LNCAP (cell line): ENCODE data around the gene GRAMD1B.

Source experiments
- TF ChIP-seq, protein P1 (sequence below): fragments of 450-650 bp; IDR thresholded peaks from 2 replicates; pipeline ENCODE4 v1.5.1; 2017; ENCODE audit warnings: mild to moderate bottlenecking

The GRAMD1B gene

GRCh38 chr11:123584186-123584585, 154.1 kb downstream of the GRAMD1B start:
- TF ChIP-seq, protein P1, sequence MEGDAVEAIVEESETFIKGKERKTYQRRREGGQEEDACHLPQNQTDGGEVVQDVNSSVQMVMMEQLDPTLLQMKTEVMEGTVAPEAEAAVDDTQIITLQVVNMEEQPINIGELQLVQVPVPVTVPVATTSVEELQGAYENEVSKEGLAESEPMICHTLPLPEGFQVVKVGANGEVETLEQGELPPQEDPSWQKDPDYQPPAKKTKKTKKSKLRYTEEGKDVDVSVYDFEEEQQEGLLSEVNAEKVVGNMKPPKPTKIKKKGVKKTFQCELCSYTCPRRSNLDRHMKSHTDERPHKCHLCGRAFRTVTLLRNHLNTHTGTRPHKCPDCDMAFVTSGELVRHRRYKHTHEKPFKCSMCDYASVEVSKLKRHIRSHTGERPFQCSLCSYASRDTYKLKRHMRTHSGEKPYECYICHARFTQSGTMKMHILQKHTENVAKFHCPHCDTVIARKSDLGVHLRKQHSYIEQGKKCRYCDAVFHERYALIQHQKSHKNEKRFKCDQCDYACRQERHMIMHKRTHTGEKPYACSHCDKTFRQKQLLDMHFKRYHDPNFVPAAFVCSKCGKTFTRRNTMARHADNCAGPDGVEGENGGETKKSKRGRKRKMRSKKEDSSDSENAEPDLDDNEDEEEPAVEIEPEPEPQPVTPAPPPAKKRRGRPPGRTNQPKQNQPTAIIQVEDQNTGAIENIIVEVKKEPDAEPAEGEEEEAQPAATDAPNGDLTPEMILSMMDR: no peak

DNA sequence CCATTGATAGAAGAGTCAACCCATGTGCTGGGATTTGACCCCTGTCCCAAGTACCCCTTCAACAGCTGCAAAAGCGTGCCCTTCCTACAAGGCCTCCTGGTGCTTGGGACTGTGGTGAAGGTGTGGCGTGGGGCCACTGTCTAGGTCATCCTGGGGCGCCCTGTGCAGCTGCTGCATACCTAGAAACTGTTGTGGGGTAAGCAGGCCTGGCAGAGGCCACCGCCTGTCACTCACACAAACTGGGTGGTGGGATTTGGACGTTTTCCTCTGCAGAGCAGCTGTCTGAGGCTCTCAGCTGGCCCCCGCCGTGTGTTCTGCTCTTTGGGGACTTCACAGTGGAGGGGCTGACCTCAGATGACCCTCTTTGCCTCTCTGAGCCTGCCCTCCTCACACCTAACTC, 154.7 kb downstream of the GRAMD1B start:
- TF ChIP-seq, protein P1: no peak

DNA sequence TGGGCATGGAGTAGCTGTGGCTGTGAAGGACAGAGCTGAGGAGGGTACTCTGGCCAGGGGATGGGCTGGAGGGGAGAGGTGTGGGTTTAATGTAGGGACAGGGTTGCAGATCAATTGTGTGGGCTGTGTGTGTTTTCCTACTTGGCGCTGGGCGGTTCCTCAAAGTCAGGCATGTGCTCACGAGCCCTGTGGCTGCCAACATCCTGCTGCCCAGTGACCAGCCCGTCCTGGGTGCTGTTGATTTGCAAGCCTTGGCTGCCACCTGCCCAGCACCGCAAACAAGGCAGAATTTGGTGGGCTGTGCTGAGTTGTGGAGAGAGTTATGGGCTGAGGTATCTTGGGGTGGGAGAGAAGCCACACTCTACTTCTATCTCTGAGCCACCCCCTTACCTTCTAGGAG, 155.1 kb downstream of the GRAMD1B start:
- TF ChIP-seq, protein P1: no peak

DNA sequence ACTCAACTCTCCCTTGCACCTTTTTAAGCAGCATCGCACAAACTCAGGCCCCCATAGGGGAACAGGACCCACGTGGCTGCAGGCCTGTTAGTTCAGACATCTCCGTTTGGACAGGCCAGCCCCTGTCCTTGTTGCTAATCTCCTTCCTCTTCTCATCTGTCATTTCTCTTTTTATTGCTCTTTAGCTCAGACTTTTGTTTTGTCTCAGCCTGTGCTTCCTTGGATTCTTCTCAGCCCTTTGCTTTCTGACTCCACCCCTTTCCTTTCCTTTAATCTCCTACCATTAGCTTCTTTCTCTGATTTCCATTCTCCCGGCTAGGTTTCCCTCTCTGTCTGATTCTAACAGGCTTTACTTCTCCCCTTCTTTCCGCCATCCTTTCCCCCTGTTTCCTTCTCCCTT, 155.6 kb downstream of the GRAMD1B start:
- TF ChIP-seq, protein P1: no peak

GRCh38 chr11:123586568-123586967, 156.5 kb downstream of the GRAMD1B start:
- TF ChIP-seq, protein P1: no peak

DNA sequence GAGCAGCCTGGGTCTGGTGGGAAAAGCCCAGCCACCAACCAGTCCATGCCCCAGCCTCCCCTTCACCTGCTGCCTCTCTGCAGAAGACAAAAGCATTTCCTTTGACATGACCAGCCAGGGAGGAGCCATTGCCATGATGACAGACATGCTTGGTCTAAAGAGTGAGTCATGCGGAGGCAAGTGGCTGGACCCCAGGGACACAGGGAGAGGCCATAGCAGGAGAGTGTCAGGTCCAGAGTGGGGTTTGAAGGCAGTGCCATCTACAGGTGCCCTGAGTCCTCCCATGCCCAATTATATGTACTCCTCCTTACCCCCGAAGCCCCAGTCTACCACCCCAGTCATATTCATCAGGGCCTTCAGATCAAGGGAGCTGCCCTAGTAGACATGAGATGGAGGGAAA, 157.0 kb downstream of the GRAMD1B start:
- TF ChIP-seq, protein P1: no peak

DNA sequence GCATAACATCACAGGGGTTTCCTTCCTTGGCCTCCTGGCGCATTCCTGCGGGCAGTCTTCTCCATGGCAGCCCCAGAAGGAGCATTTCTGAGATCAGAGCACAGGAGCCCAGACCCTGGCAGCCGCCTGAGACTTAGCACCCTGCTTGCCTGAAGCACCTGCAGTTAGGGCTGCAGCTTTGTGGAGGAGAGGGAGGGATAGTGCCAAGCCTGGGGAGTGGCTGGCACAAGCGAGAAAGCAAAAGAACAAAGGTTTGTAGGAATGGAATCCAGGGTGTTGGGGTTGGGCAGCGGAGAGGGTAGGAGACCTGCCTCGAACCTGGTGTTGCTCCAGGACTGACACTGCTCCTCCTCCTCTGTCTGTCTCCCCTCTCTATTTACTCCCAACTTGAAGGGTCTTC, 157.5 kb downstream of the GRAMD1B start:
- TF ChIP-seq, protein P1: no peak

DNA sequence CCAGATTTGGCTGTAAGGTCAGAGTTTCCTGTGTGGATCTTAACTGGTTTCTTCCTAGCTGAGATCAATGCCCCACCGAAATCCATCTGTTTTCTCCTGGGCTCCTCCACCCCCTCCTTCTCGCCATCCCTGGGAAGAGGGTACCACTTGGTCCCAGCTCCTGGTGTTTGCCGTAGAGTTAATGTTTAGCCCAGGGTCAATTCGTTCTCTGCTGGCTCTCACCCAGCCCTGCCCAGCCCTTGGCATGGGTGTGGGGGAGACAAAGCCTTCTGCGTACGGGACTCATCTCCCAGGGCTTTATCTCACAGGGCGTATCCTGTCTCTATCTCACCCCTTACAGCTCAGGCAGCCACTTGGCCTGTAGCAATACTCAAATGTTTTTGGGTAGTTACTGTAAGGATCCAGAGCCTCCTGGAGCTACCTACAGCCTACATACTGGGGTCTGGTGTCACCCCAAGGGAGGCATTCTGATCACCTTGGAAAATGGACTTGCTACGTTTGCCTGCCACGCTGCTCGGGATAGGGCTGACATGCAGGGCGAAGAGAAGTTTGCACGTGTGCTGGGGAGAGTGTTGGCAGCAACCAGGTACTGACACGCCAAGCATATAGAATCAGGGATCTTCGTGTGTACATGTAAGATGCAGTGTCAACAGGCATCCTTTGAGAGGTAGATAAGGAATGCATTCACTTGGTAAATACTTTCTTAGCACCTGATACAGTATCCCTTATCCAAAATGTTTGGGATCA, 158.2 kb downstream of the GRAMD1B start:
- TF ChIP-seq, protein P1: no peak
